ENCODE data around the gene BICRA. TPM values are rescaled to one million over a fixed set of nuclear protein-coding genes. Genes with fewer than 3 reads are reported as not detected.
A peak's percentile ranks its signal among the peaks of the same experiment; 100 is the strongest.
"Not testable (repeated sequence)": the region's sequence is repeated elsewhere in the genome, so short reads cannot be mapped to it uniquely, and the experiment has no call there.

Gene BICRA
- polyA plus RNA-seq, 1 of the 3 experiments (the other 2 are of a cell fraction): 1.4 TPM

DNA sequence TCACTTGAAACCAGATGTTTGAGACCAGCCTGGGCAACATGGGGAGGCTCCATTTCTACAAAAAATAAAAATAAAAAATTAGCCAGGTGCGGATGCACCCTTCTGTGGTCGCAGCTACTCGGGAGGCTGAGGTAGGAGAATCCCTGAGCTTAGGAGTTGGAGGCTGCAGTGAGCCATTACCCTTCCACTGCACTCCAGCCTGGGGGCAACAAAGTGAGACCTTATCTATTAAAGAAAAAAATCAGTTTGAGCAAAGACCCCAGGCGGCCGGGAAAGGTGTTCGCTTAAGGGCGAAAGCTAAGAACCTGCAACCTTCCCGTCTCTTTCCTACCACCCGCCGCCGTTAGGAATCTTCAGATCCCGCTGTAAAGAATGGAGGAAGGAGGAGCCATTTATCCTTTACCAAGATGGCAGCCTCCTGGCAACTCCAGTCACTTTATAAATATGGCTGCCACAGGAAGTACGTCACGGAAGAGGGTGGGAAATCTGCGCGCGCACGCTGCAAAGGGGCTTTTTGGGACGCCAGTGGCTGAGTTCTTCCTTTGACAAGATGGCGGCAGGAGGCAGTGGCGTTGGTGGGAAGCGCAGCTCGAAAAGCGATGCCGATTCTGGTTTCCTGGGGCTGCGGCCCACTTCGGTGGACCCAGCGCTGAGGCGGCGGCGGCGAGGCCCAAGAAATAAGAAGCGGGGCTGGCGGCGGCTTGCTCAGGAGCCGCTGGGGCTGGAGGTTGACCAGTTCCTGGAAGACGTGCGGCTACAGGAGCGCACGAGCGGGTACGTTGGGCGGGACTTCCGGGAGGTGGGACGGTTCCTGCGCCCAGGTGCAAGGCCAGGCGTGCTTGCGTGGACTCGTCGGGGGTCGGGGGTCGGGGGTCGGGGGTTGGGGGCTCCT, 136.3 kb downstream of the BICRA start, which contains the start of gene NOP53 (continued):
- TF ChIP-seq, protein P1, sequence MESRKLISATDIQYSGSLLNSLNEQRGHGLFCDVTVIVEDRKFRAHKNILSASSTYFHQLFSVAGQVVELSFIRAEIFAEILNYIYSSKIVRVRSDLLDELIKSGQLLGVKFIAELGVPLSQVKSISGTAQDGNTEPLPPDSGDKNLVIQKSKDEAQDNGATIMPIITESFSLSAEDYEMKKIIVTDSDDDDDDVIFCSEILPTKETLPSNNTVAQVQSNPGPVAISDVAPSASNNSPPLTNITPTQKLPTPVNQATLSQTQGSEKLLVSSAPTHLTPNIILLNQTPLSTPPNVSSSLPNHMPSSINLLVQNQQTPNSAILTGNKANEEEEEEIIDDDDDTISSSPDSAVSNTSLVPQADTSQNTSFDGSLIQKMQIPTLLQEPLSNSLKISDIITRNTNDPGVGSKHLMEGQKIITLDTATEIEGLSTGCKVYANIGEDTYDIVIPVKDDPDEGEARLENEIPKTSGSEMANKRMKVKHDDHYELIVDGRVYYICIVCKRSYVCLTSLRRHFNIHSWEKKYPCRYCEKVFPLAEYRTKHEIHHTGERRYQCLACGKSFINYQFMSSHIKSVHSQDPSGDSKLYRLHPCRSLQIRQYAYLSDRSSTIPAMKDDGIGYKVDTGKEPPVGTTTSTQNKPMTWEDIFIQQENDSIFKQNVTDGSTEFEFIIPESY (IDR thresholded peaks at IDR 0.05; ENCODE audit: borderline replicate concordance, low read depth): 0 out of 2 replicates have a peak, but pooled peaks have one; percentile 40
- TF ChIP-seq CHD2 (IDR thresholded peaks at IDR 0.05; ENCODE audit: low read length, partially characterized antibody): peak; percentile 80
- no peak for TF ChIP-seq EZH2phosphoT487 (IDR thresholded peaks at IDR 0.05; ENCODE audit: borderline replicate concordance, low read depth)
- peak; percentile 92 for TF ChIP-seq GABPA (IDR thresholded peaks at IDR 0.05; ENCODE audit: low read depth)
- TF ChIP-seq NFIC (IDR thresholded peaks at IDR 0.05; ENCODE audit: borderline replicate concordance): no peak; the same call in 1 of the 2 replicates
- no peak for TF ChIP-seq TCF12 (IDR thresholded peaks at IDR 0.05)
- TF ChIP-seq JUND (IDR thresholded peaks at IDR 0.05): peak; percentile 29; the same call in 1 of the 2 replicates
- peak; percentile 78 for TF ChIP-seq MXI1 (IDR thresholded peaks at IDR 0.05; ENCODE audit: low read depth, low read length)
- TF ChIP-seq RCOR1 (IDR thresholded peaks at IDR 0.05; ENCODE audit: low read length): no peak
- no peak for TF ChIP-seq RAD21 (IDR thresholded peaks at IDR 0.05; ENCODE audit: low read length)
- TF ChIP-seq TEAD4 (IDR thresholded peaks at IDR 0.05; ENCODE audit: borderline replicate concordance, insufficient read depth): 0 out of 2 replicates have a peak, but pooled peaks have one; percentile 27
- TF ChIP-seq, protein P2, sequence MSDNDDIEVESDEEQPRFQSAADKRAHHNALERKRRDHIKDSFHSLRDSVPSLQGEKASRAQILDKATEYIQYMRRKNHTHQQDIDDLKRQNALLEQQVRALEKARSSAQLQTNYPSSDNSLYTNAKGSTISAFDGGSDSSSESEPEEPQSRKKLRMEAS (IDR thresholded peaks at IDR 0.05; ENCODE audit: low read depth): peak; percentile 70; the same call in 1 of the 2 replicates
- no peak for TF ChIP-seq FOXM1 (IDR thresholded peaks at IDR 0.05; ENCODE audit: low read depth)
- TF ChIP-seq ELF1 (IDR thresholded peaks at IDR 0.05): peak; percentile 70
- TF ChIP-seq FOSL2 (IDR thresholded peaks at IDR 0.05; ENCODE audit: borderline replicate concordance, low read depth): no peak; the same call in 1 of the 2 replicates
- TF ChIP-seq RFX5 (IDR thresholded peaks at IDR 0.05; ENCODE audit: low read length): no peak

DNA sequence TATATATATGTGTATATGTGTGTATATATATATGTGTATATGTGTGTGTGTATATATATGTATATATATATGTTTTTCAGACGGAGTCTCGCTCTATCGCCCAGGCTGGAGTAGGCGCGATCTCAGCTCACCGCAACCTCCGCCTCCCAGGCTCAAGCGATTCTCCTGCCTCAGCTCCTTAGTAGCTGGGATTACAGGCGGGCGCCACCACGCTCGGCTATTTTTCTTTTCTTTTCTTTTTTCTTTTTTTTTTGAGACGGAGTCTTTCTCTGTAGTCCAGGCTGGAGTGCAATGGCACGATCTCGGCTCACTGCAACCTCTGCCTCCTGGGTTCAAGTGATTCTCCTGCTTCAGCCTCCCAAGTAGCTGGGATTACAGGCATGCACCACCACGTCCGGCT, 137.2 kb downstream of the BICRA start:
- peak overlapping the region; percentile 83; the same call in 1 of the 2 replicates for H3K9ac ChIP-seq
- H3K9me2 ChIP-seq; DNase-seq; H3K27me3 ChIP-seq (ENCODE audit: insufficient read depth); H3K9me3 ChIP-seq; H2AFZ ChIP-seq (ENCODE audit: low read depth): not testable (repeated sequence)
- peaks cover 41% of the 10 kb centered on the region for H3K79me2 ChIP-seq (ENCODE audit: insufficient read depth)
- peak overlapping the region in 1 of 2 experiments; percentile 97; a peak in 1 of 4 replicates for H3K27ac ChIP-seq (ENCODE audit: low read depth in 2 of 2, low read length in 1 of 2)
- 46% methylated on average over 17 of the region's 17 CpGs for WGBS (ENCODE audit: low lambda C conversion rate)
- H3F3A ChIP-seq (replicated peaks; ENCODE audit: insufficient read depth): peaks cover 28% of the 10 kb centered on the region
- POLR2A ChIA-PET: interaction anchor here (0.5 to 0.9 kb wide), 4 partner anchors 11 to 1372 kb away, joined by 3 to 5 read pairs (median 4); no protein-coding TSS in a partner anchor
- peaks cover 29 to 43% of the 10 kb centered on the region in 2 experiments for H3K36me3 ChIP-seq (replicated peaks in 1 of 2; ENCODE audit: control insufficient read depth in 1 of 2, insufficient read depth in 2 of 2, low read length in 1 of 2)
- H4K20me1 ChIP-seq (ENCODE audit: insufficient read depth): peaks cover 10% of the 10 kb centered on the region; the same call in 1 of the 2 replicates
- H3K4me3 ChIP-seq (ENCODE audit: low read depth in 2 of 2, low read length in 1 of 2): peak overlapping the region; percentile 65 to 83
- H3K4me1 ChIP-seq (ENCODE audit: control insufficient read depth in 1 of 2, insufficient read depth in 2 of 2, low read depth in 1 of 2, low read length in 1 of 2): peaks cover 12 to 14% of the 10 kb centered on the region in 2 experiments; a peak in 1 of 4 replicates
- H3K4me2 ChIP-seq: peak overlapping the region; percentile 73
- CTCF ChIA-PET: interaction anchor here (1.5 to 17.6 kb wide), 4 partner anchors 10 to 238 kb away, joined by 5 to 475 read pairs (median 8); partner anchors contain the start of gene EHD2

All from SK-N-SH (cell line).